ENCODE data around the gene ATXN1.
"Not testable (repeated sequence)": the region's sequence is repeated elsewhere in the genome, so short reads cannot be mapped to it uniquely, and the experiment has no call there.

The ATXN1 gene

DNA sequence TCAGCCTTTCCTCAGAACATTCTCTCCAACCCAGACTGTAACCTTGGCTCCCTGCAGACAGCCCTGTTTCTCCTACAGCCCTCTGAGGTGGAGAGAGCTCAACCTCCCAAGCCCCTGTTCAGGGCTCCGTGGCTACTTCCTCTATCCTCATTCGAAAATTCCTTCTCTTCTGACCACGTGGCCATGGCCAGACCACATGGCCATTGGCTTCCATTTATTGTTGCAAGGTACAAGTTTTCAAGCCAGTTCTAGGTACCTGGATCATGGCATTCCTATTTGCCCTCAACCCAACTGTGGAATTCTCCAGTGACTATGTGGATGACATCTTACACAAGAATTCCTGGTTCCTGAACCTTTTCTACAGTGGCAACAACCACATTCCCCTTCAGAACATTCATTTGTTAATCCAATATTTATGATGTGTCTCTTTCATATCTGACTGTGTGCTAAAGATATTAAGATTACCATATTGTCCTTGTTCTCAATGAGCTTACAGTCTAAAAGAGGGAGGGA is 361.0 kb downstream of the ATXN1 start:
- no peak for FAIRE-seq

DNA sequence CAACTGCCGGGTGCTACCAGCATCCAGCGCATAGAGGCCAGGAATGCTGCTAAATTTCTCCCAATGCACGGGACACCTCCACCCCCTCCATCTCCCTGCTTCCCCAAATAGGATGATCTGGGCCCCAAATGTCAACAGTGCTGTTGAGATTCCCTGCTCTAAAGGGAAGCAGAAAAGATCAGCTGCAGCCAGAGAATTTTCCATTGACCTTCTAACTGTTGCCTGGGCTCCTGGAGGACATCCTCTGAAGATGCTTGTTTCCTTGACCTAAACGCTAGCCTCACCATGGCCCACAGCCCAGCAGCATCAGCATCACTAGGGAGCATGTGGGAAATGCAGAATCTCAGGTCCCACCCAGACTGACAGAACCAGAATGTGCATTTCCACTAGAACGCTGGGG is 361.6 kb downstream of the ATXN1 start:
- FAIRE-seq, result no peak

DNA sequence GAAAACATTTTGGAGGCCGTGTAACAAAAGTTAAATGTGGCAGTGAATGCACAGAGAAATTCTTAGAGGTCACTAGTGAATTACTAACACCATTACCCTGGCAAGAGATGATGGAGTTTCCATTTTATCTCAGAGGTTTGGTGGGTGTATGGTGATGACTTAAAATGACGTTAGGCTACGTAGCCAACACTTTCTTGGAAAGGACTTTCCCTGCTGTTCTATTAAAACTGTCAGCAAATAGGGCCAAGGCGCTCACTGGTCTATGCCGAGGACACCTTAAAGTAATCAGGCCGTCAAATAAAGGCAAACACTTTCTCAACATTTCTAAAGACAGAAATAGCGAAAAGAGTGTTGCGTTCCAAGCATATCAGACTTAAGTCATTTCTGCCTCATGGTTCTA is 362.1 kb downstream of the ATXN1 start:
- no peak for FAIRE-seq

DNA sequence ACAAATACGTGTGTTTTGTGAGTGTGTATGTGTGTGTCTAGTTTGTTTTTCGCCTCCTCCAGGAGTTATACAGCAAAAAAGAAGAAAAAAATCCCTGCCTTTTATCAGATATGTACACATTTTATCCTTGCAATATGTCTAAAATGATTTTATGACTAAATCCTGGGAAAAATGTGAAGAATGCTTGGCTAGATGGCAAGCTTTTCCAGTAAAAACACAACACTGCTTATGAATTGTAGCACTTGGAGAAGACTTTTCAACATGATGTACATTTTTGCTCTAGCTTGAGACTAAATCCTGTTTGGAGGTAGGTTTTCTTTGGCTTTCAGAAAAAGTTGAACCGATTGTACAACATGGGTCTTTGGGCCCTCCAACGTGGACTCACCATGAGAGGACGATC is 362.7 kb downstream of the ATXN1 start:
- FAIRE-seq, result no peak

DNA sequence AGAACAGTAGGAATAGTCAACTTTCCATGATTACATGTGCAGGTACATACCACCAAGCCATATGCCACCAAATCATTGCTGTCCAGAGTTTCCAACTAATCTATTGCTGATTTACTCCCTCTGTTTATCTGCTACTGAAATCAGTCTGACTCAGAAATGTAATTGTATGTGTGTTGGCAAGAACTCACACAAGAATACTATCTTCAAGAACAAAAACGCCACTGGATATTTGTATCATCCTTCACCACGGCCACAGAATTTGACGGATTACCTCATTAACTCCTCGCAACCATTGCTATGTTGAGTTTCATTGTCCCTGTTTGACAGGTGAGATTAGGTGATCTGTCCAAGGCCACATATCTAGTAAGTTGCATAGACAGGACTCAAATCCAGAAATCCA is 363.6 kb downstream of the ATXN1 start:
- no peak for FAIRE-seq

DNA sequence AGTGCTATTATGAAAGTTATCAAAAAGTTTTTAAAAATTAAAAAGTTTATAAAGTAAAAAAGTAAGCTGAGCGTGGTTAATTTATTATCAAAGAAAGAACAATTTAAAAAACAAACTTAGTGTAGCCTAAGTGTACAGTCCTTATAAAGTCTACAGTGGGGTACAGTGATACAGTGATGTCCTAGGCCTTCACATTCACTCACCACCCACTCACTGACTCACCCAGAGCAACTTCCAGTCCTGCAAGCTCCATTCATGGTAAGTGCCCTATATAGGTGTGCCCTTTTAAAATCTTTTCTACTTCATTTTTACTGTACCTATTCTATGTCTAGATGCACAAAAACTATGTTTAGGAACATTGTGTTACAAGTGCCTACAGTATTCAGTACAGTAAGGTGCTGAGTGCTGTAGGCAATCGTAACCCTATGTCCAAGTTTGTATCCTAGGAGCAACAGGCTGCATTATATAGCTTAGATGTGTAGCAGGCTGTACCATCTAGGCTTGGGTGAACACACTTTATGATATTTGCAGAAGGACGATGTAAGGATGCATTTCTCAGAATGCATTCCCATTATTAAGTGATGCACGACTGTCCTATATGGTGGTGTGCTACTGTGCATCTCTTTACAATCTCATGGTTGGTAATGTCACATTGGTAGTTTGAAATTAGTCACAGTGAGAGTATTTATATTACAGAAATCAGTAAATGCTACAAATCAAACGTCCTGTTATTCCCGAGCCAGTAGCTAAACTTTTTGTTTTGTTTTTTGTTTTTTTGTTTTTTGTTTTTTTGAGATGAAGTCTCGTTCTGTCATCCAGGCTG is 364.6 kb downstream of the ATXN1 start:
- no peak for FAIRE-seq

DNA sequence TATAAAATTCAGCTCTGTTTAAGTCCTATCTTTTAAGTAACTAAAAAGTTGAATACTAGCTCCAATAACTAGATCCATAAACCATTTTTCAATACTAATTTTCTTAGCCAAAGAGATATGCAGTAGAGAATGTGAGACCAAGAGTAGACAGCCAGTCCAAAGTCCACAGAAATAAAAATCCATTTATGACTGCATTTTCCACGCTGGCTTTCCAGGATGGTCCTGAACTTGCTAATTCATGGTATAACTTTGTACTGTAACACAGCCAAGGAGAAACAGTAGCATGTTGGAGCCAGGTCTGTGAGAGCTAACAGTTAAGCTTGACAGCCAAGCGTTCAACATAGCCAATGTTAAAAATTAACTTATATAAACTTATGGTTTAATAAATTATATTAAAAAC is 366.6 kb downstream of the ATXN1 start:
- FAIRE-seq, result no peak

DNA sequence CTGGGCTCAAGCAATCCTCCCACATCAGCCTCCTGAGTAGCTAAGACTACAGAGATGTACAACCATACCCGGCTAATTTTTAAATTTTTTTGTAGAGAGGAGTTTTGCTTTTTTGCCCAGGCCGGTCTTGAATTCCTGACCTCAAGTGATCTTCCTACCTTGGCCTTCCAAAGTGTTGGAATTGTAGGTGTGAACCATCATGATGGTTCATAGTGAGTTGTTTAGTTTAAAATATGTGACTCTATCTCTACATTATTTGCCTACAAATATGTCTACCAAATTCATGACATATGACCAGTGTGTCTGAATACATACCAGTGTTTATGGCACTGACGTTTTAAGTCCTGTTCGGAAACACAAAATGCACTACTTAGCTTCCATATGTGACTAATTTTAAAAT is 367.9 kb downstream of the ATXN1 start:
- FAIRE-seq, result no peak

DNA sequence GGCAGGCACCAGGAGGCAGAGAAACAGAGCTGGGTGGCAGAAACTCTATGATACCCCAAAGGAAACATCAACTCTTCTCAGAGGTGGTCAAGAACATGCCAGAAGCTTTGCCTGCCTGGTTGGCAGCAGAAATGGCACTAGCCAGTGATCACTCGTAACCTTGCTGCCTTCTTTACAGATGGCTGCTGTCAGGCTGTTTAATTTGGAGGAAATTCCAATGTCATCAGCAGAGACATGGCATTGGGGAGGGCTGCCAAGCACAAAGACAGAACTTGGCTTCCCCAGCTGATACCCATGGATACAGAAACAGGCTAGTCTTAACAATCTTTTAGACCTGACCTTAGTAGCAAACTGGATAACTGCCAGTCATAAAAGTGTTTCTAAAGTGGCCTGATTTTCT is 369.2 kb downstream of the ATXN1 start:
- FAIRE-seq, result no peak

DNA sequence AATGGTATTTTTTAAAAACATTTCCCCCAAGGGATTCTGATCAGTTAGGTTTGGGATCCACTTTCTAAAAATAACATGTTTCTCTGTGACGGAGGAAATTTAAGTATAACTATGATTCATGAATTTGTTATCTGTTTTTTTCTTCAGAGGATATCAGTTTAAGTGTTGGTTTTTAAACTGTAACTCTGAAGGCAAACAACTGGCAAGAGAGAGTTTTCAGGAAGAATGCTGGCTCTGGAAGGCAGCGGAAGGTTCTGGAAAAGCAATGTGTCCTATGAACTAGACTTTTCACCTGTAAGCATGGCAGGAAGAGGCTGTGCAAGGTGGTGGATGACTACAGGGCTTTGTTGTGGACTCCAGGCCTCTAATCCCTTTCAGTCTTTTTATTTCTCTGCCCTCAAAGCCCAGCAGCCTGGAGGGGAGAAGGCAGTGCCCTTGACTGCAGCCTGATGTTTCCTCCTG is 369.8 kb downstream of the ATXN1 start:
- FAIRE-seq, result no peak

DNA sequence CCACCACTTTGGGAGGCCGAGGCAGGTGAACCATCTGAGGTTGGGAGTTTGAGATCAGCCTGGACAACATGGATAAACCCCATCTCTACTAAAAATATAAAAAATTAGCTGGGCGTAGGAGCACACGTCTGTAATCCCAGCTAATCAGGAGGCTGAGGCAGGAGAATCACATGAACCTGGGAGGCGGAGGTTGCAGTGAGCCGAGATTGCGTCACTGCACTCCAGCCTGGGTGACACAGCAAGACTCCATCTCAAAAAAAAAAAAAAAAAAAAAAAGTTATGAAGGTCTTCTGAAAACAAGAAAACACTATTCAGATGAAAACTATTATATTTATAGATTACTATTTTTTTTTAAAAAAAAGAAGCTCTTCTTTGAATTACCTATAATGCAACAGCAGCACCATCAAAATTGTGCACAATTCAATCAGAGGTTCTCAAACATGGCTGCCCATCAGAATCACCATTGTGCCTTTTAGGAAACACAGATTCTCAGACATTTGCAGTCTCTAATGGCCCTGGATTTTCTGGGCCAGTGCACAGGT is 370.3 kb downstream of the ATXN1 start:
- FAIRE-seq, result not testable (repeated sequence)

DNA sequence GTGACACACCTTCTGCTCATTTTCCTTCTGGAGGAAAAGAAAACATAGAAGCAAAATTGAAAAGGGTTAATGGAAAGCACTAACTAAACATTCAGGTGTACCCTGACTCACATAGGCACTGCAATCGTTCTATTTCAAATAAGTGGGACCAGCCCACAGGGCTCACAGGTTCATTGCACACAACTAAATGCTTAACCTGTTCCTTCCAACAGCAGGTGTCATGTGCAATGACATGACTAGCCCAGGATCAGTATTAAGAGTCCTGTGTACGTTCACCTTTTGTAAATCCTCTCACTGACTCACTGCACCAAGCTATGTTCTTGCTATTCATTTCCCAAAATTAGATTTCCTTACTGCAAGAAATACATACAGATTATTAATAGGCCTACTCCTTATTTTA is 371.6 kb downstream of the ATXN1 start:
- FAIRE-seq, result no peak

DNA sequence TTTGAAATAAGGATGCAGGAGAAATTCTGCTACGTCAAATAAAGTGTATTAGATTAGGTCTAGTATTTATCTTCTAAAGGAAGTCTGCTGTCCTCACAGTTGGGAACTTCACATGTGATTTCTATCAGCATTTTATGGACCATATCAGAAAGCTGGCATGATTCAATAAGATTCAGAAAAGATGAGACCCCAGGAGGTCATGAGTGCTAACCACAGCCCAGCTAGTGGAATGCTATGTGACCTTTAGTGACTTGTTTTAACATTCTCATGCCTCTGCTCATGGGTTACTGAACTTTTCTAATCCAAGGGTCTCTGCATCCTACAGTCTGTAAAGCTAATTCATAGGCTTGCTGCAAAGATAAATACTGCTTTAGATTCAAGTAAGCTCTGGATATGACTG is 372.8 kb downstream of the ATXN1 start:
- no peak for FAIRE-seq

DNA sequence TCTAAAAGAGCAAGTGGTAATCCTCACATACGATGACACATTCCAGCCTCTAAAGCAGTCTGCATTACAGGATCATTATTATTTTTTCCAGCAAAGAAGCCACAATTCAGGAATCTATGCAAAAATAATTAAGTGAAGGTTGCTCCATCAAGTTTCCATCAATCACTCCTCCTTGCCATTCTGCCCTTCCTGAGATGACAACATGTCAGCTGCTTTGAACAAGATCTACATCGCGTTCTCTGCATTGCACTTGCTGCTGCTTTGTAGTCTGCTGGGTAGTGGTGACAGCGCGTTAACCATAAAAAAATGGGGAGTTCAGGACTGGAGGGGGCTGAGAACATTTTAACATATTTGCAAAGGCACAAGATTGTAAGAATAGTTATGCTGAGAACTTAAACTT is 375.2 kb downstream of the ATXN1 start:
- FAIRE-seq, result no peak

DNA sequence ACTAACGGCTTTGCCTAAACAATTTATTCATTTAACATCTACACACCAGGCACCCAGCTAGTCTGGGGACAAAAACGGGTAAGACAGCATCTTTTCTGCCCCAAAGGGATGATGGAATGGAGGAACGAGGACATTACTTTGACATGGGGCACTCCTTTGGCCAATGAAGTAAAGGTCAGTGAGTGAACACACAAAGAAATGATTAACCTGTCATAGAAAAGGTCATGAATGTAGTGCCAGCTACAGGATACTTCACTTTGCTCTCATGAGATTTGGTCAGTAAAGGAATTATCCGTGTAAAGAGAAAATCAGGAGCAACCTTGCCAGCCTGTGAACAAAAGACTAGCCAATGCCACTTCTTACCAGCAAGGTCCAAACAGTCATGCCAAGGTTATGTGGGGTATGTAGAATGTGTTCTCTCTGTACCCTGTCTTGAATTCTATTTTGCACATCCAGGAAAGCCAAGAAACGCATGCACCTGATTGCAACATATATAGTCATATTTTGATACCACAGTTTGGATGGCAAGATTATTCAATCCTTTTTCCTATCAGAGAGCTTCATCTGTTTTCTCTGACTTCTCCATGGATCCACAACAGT is 377.6 kb downstream of the ATXN1 start:
- FAIRE-seq, result no peak

DNA sequence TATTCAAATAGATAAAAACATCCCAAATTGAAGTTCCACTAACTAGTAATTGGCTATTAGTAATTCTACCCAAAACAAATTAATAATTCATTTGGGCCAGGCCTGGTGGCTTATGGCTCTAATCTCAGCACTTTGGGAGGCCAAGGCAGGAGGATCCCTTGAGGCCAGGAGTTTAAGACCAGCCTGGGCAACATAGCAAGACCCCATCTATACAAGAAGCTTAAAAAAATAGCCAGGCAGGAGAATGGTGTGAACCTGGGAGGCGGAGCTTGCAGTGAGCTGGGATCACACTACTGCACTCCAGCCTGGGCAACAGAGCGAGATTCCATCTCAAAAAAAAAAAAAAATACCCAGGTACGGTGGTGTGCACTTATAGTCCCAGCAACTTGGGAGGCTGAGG is 379.3 kb downstream of the ATXN1 start:
- FAIRE-seq, result not testable (repeated sequence)

DNA sequence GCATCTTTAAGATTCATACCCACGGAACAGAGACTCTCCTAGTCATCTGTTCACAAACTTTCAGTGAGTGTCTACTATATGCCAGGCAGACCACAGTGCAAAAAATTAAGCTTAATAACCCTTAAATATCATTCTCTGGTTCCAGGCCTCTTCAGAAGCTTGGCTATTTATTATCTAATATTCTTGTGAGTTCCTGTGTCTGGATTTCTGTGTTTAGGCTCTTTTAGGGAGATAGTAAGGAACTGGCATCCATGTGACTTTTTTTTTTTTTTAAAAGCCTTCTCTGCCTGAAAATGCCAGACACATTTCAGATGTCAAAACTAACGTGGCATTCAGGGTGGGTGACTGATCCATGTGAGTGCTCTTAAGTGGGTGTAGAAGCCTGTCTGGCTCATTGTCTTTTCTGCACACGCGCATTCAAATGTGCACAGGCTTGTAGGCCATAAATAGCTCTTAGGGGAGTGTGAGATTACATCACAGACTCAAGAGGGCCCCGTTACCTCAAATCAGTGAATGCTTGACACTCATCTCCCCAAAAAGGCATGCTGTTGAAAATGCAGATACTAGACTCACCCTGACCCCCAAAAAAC is 380.9 kb downstream of the ATXN1 start:
- no peak for FAIRE-seq

DNA sequence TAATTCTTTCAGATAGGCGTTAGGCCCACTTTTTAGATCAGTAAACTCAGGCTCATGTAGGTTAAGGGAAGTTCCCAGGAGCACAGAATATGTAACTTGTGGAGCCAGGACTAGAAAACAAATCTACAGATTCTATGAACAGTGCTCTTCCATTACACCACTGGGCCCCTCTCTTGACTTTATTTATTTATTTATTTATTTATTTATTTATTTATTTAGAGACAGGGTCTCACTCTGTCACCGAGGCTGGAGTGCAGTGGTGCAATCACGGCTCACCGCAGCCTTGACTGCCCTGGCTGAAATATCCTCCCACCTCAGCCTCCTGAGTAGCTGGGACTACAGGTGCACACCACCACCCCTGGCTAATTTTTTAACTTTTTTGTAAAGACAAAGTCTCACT is 382.9 kb downstream of the ATXN1 start:
- not testable (repeated sequence) for FAIRE-seq

DNA sequence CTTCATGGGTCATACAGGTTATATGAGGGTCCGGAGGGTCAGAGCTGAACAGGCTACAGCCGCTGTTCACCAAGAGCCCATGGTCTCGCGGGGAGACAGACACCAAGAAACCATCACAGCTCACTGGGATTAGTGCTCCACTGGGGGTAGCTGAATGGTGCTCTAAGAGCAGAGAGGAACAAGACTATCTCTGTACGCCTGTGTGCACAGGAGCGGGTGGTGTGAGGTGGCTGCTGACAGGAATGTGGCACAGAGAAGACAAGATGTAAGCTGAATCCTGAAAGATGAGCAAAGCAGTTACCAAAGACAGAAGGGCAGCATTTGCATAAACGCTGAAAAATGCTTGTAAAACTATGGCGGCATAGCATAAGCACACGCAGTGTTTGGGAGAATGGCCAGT is 383.8 kb downstream of the ATXN1 start:
- no peak for FAIRE-seq

DNA sequence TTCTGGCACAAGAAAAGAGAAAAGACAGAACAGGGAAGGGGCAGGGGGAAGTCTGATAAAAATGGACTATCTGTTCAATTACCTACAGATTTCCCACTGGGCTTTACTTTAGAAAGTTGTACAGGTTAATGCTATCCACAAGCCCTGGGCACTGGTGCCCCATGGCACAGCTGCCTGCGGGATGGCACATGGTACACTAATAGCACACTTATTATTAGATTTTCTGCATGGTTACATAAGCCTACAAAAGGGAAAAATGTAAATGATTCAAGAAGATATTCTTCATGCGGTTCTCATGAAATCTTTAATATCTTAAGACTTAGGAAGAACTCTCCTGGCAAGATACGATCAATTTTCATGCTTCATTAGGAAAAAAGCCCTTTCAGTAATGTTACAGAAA is 385.4 kb downstream of the ATXN1 start:
- no peak for FAIRE-seq

DNA sequence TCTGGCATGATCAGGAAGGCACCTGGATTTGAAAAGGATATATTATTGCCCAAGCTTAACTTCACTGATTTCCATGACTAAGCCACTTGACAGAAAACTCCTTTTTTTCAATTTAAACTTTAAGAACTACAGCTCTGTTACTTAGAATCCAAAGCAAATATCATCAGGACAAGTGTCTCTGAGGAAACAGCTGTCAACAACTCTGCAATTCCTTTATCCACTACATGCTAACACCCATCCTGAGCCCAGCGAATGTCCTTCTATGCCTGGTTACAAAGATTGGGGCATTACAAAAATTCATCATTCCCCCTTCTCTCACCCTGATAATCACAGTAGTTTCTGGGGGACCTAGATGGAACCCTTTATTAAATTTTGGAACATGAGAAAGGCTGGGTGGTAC is 386.1 kb downstream of the ATXN1 start:
- FAIRE-seq, result no peak

DNA sequence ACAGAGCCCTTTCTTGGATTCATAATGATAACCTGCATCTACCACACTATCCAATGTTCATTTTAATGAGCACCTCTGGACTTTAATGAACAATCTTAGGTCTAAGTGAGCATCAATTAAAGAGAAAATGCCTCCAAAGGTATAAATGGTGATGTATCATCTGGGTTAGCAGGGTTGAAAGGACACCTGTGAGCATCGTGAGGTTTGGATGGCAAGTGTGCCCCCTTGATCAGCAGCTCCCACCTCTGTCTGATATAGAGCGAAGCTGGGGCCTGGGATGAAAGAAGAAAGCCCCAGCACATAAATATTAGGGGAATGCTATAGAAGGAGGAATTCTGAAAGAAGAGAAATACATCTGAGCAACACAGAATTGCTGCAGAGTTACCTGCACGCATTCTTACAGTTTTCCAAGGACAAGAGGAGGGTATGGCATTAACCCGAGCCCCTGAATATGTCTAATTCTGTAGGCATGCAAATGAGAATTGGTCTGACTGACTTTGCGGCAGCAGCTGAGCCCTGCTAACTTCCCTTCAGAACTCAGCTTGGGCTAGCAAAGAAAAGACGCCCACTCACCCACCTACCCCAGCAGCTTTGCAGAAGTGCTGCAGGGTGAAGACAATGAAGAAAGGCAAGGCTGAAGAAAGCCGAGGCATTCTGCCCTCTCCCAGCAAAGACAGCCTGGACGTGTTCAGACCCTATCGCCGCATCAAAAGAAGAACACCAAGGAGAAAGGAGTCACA is 386.6 kb downstream of the ATXN1 start:
- FAIRE-seq, result no peak

DNA sequence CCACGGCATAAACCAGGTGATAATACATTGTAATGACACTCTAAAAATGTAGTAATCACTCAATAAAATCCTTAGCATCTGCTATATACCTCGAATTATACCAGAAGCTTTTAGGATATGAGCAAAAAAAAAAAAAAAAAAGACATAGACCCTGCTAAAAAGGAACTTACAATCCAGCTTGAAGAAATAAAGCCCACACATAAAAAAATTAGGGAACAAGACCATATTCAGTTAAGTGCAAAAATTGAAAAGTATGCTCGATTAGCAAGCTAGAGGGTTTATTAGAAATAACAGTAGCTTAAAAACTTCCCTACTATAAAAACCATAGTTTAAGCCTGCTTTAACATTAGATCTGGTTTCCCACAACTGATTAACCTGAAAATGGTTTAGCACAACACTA is 387.2 kb downstream of the ATXN1 start:
- FAIRE-seq, result no peak

All from TTC549 (cell line).